HuH-7 (cell line): ENCODE results near the gene ZNHIT1.
A peak's percentile ranks its signal among the peaks of the same experiment; 100 is the strongest.
"Not testable (repeated sequence)": the region's sequence is repeated elsewhere in the genome, so short reads cannot be mapped to it uniquely, and the experiment has no call there.

ENCODE experiments used
- DNase-seq: peaks from one replicate; pipeline ENCODE4 v3.0.0; 2011; ENCODE audit warnings: low spot score

ZNHIT1 gene

GRCh38 chr7:101186844-101187428, 31.0 kb upstream of the ZNHIT1 start:
- DNase-seq, result no peak

GRCh38 chr7:101189109-101189508, 28.9 kb upstream of the ZNHIT1 start:
- no peak for DNase-seq

GRCh38 chr7:101195884-101196283, 22.1 kb upstream of the ZNHIT1 start:
- no peak for DNase-seq

- no peak for DNase-seq
These were observed 20.0 kb upstream of the ZNHIT1 start for GRCh38 chr7:101197991-101198390.

- DNase-seq, result no peak
These were observed 19.5 kb upstream of the ZNHIT1 start for GRCh38 chr7:101198476-101198875.

- DNase-seq, result not testable (repeated sequence)
These were observed 18.4 kb upstream of the ZNHIT1 start for GRCh38 chr7:101199522-101199921.

- DNase-seq, result no peak
These were observed 17.5 kb upstream of the ZNHIT1 start for GRCh38 chr7:101200504-101200861.

- DNase-seq, result peak; percentile 98
These were observed 16.9 kb upstream of the ZNHIT1 start, which contains the start of gene MOGAT3 for GRCh38 chr7:101200862-101201599. Gene MOGAT3, minus strand, starts transcription at chr7:101201036. Its CDS starts 182 bp downstream, at chr7:101200854.

- DNase-seq, result no peak
These were observed 16.0 kb upstream of the ZNHIT1 start for GRCh38 chr7:101201695-101202602.

GRCh38 chr7:101202603-101202918, 15.4 kb upstream of the ZNHIT1 start:
- DNase-seq, result no peak

GRCh38 chr7:101203740-101204738, 13.9 kb upstream of the ZNHIT1 start:
- DNase-seq, result not testable (repeated sequence)

GRCh38 chr7:101205901-101206664, 11.9 kb upstream of the ZNHIT1 start:
- no peak for DNase-seq

GRCh38 chr7:101206665-101207042, 11.3 kb upstream of the ZNHIT1 start:
- DNase-seq, result no peak

GRCh38 chr7:101207459-101207858, 10.5 kb upstream of the ZNHIT1 start:
- no peak for DNase-seq

- DNase-seq, result no peak
These were observed 9.2 kb upstream of the ZNHIT1 start for GRCh38 chr7:101208794-101209193.

GRCh38 chr7:101210143-101210542, 7.8 kb upstream of the ZNHIT1 start:
- DNase-seq, result no peak

- no peak for DNase-seq
These were observed 6.5 kb upstream of the ZNHIT1 start for GRCh38 chr7:101211501-101211900.

- no peak for DNase-seq
These were observed 6.0 kb upstream of the ZNHIT1 start for GRCh38 chr7:101212014-101212413.

- no peak for DNase-seq
These were observed 1.7 kb upstream of the ZNHIT1 start for GRCh38 chr7:101216001-101216859.

GRCh38 chr7:101216860-101217387, 1.0 kb upstream of the ZNHIT1 start:
- no peak for DNase-seq
